K562 (cell line): ENCODE results near the gene RNF223. TPM values are rescaled to one million over a fixed set of nuclear protein-coding genes. Genes with fewer than 3 reads are reported as not detected.

ENCODE experiments used
- DPF2 ChIP-seq: fragments of 450-650 bp; IDR thresholded peaks from 2 replicates; pipeline ENCODE4 v1.6.1; 2016
- E2F3 ChIP-seq: fragments of 250-450 bp; sonication (Bioruptor Pico); IDR thresholded peaks from 2 replicates; pipeline ENCODE4 v1.4.0; 2020; ENCODE audit warnings: mild to moderate bottlenecking
- HDAC2 ChIP-seq: fragments of 450-650 bp; IDR thresholded peaks from 2 replicates; pipeline ENCODE4 v1.6.1; 2016; ENCODE audit warnings: mild to moderate bottlenecking
- HNRNPL ChIP-seq: fragments of 200-400 bp; formaldehyde crosslinking; IDR thresholded peaks from 2 replicates; pipeline ENCODE4 v1.6.1; 2017; ENCODE audit warnings: low read depth, mild to moderate bottlenecking, low read length
- KDM1A ChIP-seq, 2 experiments: fragments of 450-650 bp; IDR thresholded peaks; 2 replicates each; pipeline ENCODE4 v1.6.1; 2016; ENCODE audit warnings: mild to moderate bottlenecking in 2 of 2
- KLF6 ChIP-seq: fragments of 250-450 bp; sonication (Bioruptor Pico); IDR thresholded peaks from 2 replicates; pipeline ENCODE4 v1.4.0; 2020; ENCODE audit warnings: mild to moderate bottlenecking, moderate library complexity, borderline replicate concordance
- NR2C2 ChIP-seq, 2 experiments: fragments of 200-800 bp in 1 of 2; sonication (Bioruptor generic) in 1 of 2; sonication (generic) in 1 of 2; formaldehyde crosslinking in 1 of 2; IDR thresholded peaks; 2 replicates each; pipeline versions ENCODE4 v1.6.1 to v1.8.0; 2016 to 2022; ENCODE audit warnings: mild to moderate bottlenecking in 1 of 2, missing compliant biosample characterization in 1 of 2, missing genetic modification characterization in 1 of 2, missing genetic modification reagents in 1 of 2
- NR2F6 ChIP-seq: fragments of 450-650 bp; formaldehyde crosslinking; IDR thresholded peaks from 2 replicates; pipeline ENCODE4 v1.4.0; 2020; ENCODE audit warnings: mild to moderate bottlenecking
- NR4A1 ChIP-seq, 2 experiments: fragments of 250-450 bp in 1 of 2; fragments of 450-650 bp in 1 of 2; sonication (Bioruptor Pico) in 1 of 2; IDR thresholded peaks; 2 replicates each; pipeline versions ENCODE4 v1.4.0 to v1.6.1; 2016 to 2020; ENCODE audit warnings: mild to moderate bottlenecking in 2 of 2, missing compliant biosample characterization in 1 of 2, missing genetic modification characterization in 1 of 2, moderate library complexity in 1 of 2
- PHF20 ChIP-seq: fragments of 450-650 bp; IDR thresholded peaks from 2 replicates; pipeline ENCODE4 v1.6.1; 2018; ENCODE audit not compliant: partially characterized antibody
- PML ChIP-seq: IDR thresholded peaks from 2 replicates; pipeline ENCODE4 v1.6.1; 2012; ENCODE audit warnings: low read length, inconsistent platforms
- POLR2AphosphoS2 ChIP-seq: IDR thresholded peaks from 2 replicates; pipeline ENCODE4 v1.6.1; 2012; ENCODE audit warnings: low read length, improper control_type of control experiment
- POU5F1 ChIP-seq: fragments of 150-350 bp; IDR thresholded peaks from 2 replicates; pipeline ENCODE4 v1.6.1; 2014; ENCODE audit warnings: borderline replicate concordance, low read length, low read depth, mild to moderate bottlenecking; ENCODE audit not compliant: partially characterized antibody
- PURB ChIP-seq: sonication (generic); formaldehyde crosslinking; IDR thresholded peaks from 2 replicates; pipeline ENCODE4 v1.9.0; 2021; ENCODE audit warnings: low read depth, mild to moderate bottlenecking, missing genetic modification reagents
- RCOR1 ChIP-seq, 2 experiments: IDR thresholded peaks; 2 replicates each; pipeline ENCODE4 v1.6.1; 2012; ENCODE audit warnings: low read depth in 2 of 2, low read length in 2 of 2, borderline replicate concordance in 1 of 2, improper control_type of control experiment in 1 of 2
- SP1 ChIP-seq: sonication (generic); formaldehyde crosslinking; IDR thresholded peaks from 2 replicates; pipeline ENCODE4 v1.8.1; 2022; ENCODE audit warnings: mild to moderate bottlenecking, missing genetic modification reagents
- SPI1 ChIP-seq: IDR thresholded peaks from 2 replicates; pipeline ENCODE4 v1.6.1; 2011; ENCODE audit warnings: low read depth, low read length, control low read depth, borderline replicate concordance
- SRSF1 ChIP-seq: fragments of 200-400 bp; formaldehyde crosslinking; IDR thresholded peaks from 2 replicates; pipeline ENCODE4 v1.6.1; 2017; ENCODE audit warnings: mild to moderate bottlenecking, low read depth, low read length, moderate library complexity
- STAT5B ChIP-seq: fragments of 250-450 bp; sonication (Bioruptor Pico); IDR thresholded peaks from 2 replicates; pipeline ENCODE4 v1.8.0; 2021; ENCODE audit warnings: mild to moderate bottlenecking, inconsistent platforms
- TAF1 ChIP-seq: IDR thresholded peaks from 2 replicates; pipeline ENCODE4 v1.6.1; 2011; ENCODE audit warnings: mild to moderate bottlenecking, low read length, moderate library complexity; ENCODE audit not compliant: insufficient read depth, control insufficient read depth, severe bottlenecking; ENCODE audit errors: extremely low read depth
- ZBTB8A ChIP-seq: fragments of 450-650 bp; IDR thresholded peaks from 2 replicates; pipeline ENCODE4 v1.6.1; 2018; ENCODE audit warnings: mild to moderate bottlenecking, moderate library complexity; ENCODE audit not compliant: partially characterized antibody
- ZC3H4 ChIP-seq: sonication (generic); formaldehyde crosslinking; IDR thresholded peaks from 2 replicates; pipeline ENCODE4 v1.9.0; 2021; ENCODE audit warnings: missing genetic modification reagents, borderline replicate concordance
- ZNF197 ChIP-seq: fragments of 200-800 bp; sonication (Bioruptor generic); IDR thresholded peaks from 2 replicates; pipeline ENCODE4 v1.6.1; 2016; ENCODE audit warnings: low read depth, missing genetic modification characterization, missing compliant biosample characterization
- ZNF780A ChIP-seq: fragments of 250-450 bp; sonication (Bioruptor Pico); IDR thresholded peaks from 2 replicates; pipeline ENCODE4 v1.5.0; 2021; ENCODE audit warnings: mild to moderate bottlenecking
- polyA plus RNA-seq, 8 experiments: library from polyadenylated mRNA; depleted of rRNA in 4 of 8; stranded (reverse) in 5 of 8; unstranded in 3 of 8; fragments of >200 nt; fragmentation: Nextera tagmentation in 2 of 8; fragmentation: Illumina TruSeq in 1 of 8; extraction: Ambion mirVana in 2 of 8; extraction: Trizol in 1 of 8; gene quantifications; 2 replicates each; pipeline versions ENCODE4 v1.2.1 to v1.2.3, GENCODE V29; 2011 to 2014; ENCODE audit warnings: inconsistent platforms in 1 of 8, missing spikeins in 1 of 8
- total RNA-seq, 7 experiments: library from RNA; depleted of rRNA in 6 of 7; stranded (reverse); fragments of >200 nt in 6 of 7; fragmentation: Illumina TruSeq in 2 of 7; extraction: Trizol in 2 of 7; gene quantifications; 2 replicates each; pipeline versions ENCODE4 v1.2.1 to v1.2.3, GENCODE V29; 2011 to 2021; ENCODE audit warnings: low replicate concordance in 1 of 7
- TF ChIP-seq, protein P1 (sequence below): sonication (generic); formaldehyde crosslinking; IDR thresholded peaks from 2 replicates; pipeline ENCODE4 v1.8.0; 2023; ENCODE audit warnings: mild to moderate bottlenecking, missing genetic modification reagents
- TF ChIP-seq, protein P2 (sequence below): fragments of 250-450 bp; sonication (Bioruptor Pico); IDR thresholded peaks from 2 replicates; pipeline ENCODE4 v1.8.0; 2021; ENCODE audit warnings: mild to moderate bottlenecking, moderate library complexity

RNF223 gene
- total and polyA plus RNA-seq, 9 of the 15 experiments (the other 6 are each of a cell fraction or from before 2014, with no cell fraction given): 0.04 to 0.32 TPM; not detected in 7

DNA sequence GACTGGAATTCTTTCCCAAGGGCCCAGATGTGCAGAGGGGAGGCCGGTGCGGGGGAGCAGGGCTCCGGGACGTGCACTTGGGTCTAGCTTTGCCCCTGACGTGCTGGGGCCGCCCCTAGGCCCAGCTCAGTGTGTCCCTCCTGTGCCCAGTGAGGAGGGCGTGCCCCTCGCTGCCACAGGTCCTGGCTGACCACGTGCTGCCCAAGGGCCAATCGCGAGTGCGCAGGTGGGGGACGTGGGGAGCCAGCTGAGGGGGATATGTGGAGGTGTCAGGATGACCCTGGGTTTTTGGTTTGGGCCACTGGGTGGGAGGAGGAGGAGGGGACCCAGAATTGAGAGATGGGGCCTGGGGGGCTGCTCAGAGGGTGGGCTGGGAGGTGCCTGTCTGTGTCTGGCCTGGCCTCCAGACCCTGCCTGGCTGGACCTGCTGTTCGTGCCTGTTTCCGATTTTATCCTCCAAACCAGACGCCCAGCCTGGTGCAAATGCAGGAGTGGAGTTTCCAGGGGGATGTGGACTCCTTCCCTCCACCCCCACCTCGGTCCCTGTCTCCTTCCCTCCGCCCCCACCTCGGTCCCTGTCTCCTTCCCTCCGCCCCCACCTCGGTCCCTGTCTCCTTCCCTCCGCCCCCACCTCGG is 6.1 kb upstream of the RNF223 start (continued):
- TF ChIP-seq, protein P1, sequence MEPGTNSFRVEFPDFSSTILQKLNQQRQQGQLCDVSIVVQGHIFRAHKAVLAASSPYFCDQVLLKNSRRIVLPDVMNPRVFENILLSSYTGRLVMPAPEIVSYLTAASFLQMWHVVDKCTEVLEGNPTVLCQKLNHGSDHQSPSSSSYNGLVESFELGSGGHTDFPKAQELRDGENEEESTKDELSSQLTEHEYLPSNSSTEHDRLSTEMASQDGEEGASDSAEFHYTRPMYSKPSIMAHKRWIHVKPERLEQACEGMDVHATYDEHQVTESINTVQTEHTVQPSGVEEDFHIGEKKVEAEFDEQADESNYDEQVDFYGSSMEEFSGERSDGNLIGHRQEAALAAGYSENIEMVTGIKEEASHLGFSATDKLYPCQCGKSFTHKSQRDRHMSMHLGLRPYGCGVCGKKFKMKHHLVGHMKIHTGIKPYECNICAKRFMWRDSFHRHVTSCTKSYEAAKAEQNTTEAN (CRISPR knock-in tag): no peak
- TF ChIP-seq PML (no peak), POLR2AphosphoS2 (peak; percentile 89), KLF6 (no peak), ZC3H4 (CRISPR knock-in tag) (no peak), ZBTB8A (no peak), DPF2 (no peak), NR4A1 (CRISPR knock-in tag; IDR thresholded peaks at IDR 0.05) (no peak), NR4A1 (tag; IDR thresholded peaks at IDR 0.05) (no peak), STAT5B (CRISPR knock-in tag) (no peak), HNRNPL (peak; percentile 25), ZNF197 (no peak), HDAC2 (no peak), KDM1A (IDR thresholded peaks at IDR 0.05) (no peak), ZNF780A (no peak), POU5F1 (no peak), NR2F6 (no peak), TAF1 (no peak), NR2C2 (CRISPR knock-in tag; IDR thresholded peaks at IDR 0.05) (no peak), NR2C2 (tag; IDR thresholded peaks at IDR 0.05) (no peak), E2F3 (CRISPR knock-in tag) (no peak), SPI1 (no peak), PHF20 (no peak), SRSF1 (no peak), SP1 (CRISPR knock-in tag) (no peak), PURB (CRISPR knock-in tag) (no peak), RCOR1 (IDR thresholded peaks at IDR 0.05; ENCODE audit: borderline replicate concordance in 1 of 2, low read depth in 2 of 2, low read length in 2 of 2) (no peak)
- TF ChIP-seq, protein P2, sequence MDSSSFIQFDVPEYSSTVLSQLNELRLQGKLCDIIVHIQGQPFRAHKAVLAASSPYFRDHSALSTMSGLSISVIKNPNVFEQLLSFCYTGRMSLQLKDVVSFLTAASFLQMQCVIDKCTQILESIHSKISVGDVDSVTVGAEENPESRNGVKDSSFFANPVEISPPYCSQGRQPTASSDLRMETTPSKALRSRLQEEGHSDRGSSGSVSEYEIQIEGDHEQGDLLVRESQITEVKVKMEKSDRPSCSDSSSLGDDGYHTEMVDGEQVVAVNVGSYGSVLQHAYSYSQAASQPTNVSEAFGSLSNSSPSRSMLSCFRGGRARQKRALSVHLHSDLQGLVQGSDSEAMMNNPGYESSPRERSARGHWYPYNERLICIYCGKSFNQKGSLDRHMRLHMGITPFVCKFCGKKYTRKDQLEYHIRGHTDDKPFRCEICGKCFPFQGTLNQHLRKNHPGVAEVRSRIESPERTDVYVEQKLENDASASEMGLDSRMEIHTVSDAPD (CRISPR knock-in tag): no peak
